ENCODE data around the gene ZNF500.

The ZNF500 gene

DNA sequence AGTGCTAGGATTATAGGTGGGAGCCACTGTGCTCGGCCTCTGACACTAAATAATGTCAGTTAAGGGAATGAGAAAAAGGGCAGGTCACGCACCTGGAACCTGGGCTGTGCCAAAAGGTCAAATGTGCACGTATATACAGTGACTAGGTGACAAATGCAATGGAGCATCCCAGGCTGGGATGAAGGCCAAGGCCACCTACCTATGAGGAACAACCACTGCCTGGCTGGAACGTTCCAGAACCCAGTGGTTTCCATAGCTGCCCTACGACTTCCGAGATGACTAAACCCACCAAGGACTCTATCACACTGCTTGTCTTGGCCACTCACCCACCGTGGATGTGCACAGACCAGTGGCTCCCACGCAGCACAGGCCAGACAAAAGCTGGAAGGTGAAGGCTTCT, 16.1 kb downstream of the ZNF500 start:
- H3K4me3 ChIP-seq (ENCODE audit: low read length), result no peak overlapping the region
- peaks cover 15% of the 10 kb centered on the region; the same call in 1 of the 2 replicates for H3F3A ChIP-seq (ENCODE audit: insufficient read depth, low read length)
- no peaks in the 10 kb centered on the region for H3K9me2 ChIP-seq (replicated peaks; ENCODE audit: insufficient read depth, low read length)
- no peaks in the 10 kb centered on the region for H3K9me3 ChIP-seq (replicated peaks; ENCODE audit: insufficient read depth, low read length)
- H4K20me1 ChIP-seq (ENCODE audit: insufficient read depth, low read length), result no peaks in the 10 kb centered on the region
- no peaks in the 10 kb centered on the region for H3K36me3 ChIP-seq (replicated peaks; ENCODE audit: insufficient read depth, low read length)
- no peaks in the 10 kb centered on the region for H3K79me2 ChIP-seq (ENCODE audit: low read length)
- no peaks in the 10 kb centered on the region for H3K27me3 ChIP-seq (replicated peaks; ENCODE audit: insufficient read depth, low read length)
- H3K4me2 ChIP-seq (ENCODE audit: low read depth, low read length), result no peak overlapping the region
- TF ChIP-seq EZH2 (optimal IDR thresholded peaks at IDR 0.05; ENCODE audit: low read depth, low read length) (no peak), EZH2phosphoT487 (IDR thresholded peaks at IDR 0.05; ENCODE audit: low read length) (no peak)
- TF ChIP-seq, protein P1, sequence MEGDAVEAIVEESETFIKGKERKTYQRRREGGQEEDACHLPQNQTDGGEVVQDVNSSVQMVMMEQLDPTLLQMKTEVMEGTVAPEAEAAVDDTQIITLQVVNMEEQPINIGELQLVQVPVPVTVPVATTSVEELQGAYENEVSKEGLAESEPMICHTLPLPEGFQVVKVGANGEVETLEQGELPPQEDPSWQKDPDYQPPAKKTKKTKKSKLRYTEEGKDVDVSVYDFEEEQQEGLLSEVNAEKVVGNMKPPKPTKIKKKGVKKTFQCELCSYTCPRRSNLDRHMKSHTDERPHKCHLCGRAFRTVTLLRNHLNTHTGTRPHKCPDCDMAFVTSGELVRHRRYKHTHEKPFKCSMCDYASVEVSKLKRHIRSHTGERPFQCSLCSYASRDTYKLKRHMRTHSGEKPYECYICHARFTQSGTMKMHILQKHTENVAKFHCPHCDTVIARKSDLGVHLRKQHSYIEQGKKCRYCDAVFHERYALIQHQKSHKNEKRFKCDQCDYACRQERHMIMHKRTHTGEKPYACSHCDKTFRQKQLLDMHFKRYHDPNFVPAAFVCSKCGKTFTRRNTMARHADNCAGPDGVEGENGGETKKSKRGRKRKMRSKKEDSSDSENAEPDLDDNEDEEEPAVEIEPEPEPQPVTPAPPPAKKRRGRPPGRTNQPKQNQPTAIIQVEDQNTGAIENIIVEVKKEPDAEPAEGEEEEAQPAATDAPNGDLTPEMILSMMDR (IDR thresholded peaks at IDR 0.05; ENCODE audit: low read length), result no peak
- no peak overlapping the region for H3K27ac ChIP-seq (ENCODE audit: low read length)
- H3K9ac ChIP-seq (ENCODE audit: low read length), result no peak overlapping the region
- DNase-seq, result no peak
- H3K4me1 ChIP-seq (ENCODE audit: low read length), result peaks cover 16% of the 10 kb centered on the region
- H2AFZ ChIP-seq (ENCODE audit: low read length), result no peak overlapping the region

DNA sequence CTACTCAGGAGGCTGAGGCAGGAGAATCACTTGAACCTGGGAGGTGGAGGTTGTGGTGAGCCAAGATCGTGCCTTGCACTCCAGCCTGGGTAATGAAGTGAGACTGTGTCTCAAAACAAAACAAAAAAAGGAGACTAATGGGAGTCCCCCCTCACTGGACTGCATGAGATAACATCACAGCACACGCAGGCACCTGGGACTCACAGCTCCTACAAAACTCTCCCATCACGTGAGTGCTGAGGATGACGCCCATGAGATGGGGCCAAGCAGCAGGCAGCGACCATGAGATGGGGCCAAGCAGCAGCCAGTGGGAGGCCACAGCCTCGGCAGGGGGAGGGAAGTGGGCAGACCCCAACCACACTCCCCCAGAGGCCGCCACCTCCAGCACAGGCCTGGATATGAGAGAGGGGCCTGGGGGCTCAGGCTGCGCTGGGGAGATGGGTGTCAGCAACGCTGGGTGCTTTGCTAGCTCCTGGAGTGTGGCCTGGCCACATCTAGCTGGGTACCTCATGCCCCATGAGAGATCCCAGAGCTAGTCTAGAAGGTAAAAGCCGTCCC, 17.2 kb downstream of the ZNF500 start:
- Histone ChIP-seq H3K4me1 (ENCODE audit: low read length) (peaks cover 16% of the 10 kb centered on the region), H3K9ac (ENCODE audit: low read length) (no peak overlapping the region), H3K4me3 (ENCODE audit: low read length) (no peak overlapping the region), H3K27me3 (replicated peaks; ENCODE audit: insufficient read depth, low read length) (no peaks in the 10 kb centered on the region), H3K9me3 (replicated peaks; ENCODE audit: insufficient read depth, low read length) (no peaks in the 10 kb centered on the region), H4K20me1 (ENCODE audit: insufficient read depth, low read length) (no peaks in the 10 kb centered on the region), H3K79me2 (ENCODE audit: low read length) (no peaks in the 10 kb centered on the region), H3K36me3 (replicated peaks; ENCODE audit: insufficient read depth, low read length) (no peaks in the 10 kb centered on the region), H3K27ac (ENCODE audit: low read length) (no peak overlapping the region), H3F3A (ENCODE audit: insufficient read depth, low read length) (peaks cover 15% of the 10 kb centered on the region; the same call in 1 of the 2 replicates), H3K9me2 (replicated peaks; ENCODE audit: insufficient read depth, low read length) (no peaks in the 10 kb centered on the region), H3K4me2 (ENCODE audit: low read depth, low read length) (no peak overlapping the region), H2AFZ (ENCODE audit: low read length) (no peak overlapping the region)
- TF ChIP-seq, protein P1 (IDR thresholded peaks at IDR 0.05; ENCODE audit: low read length), result no peak
- TF ChIP-seq EZH2 (optimal IDR thresholded peaks at IDR 0.05; ENCODE audit: low read depth, low read length), result no peak
- DNase-seq, result no peak

DNA sequence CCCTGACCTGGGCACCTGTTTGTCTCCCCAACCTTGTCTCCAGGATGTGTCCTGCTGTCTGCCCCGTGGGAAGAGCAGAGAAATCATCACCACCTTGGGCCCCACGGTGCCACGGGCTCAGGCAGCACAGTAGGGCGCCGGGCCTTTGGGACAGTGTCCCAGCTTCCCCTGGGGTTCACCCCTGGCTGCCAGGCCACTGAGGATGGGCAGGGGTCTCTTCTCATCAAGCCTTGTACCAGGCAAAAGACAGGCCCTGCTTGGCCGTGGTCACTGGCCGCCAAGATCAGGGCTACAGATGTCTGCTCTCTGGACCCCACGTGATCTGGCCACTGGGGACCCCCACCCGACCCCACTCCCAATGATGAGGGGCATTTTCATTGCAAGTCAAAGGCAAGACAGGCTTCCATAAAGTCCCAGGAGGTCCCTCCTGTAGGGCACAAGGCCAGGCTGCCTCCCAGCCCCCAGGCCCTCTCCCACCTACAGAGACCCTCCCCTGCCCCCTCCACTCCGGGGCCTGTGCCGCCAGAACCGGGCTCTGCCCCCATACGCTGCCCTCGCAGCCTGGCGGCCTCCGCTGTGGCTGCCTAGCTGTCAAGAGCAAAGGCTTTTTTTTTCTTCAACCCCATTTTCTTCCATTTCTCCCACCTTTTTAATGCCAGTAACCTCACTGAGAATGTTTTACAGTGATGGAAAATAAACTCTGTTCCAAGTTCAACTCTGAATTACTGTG, 18.1 kb downstream of the ZNF500 start:
- Histone ChIP-seq H3K9ac (ENCODE audit: low read length) (peak overlapping the region; percentile 55), H3K9me3 (replicated peaks; ENCODE audit: insufficient read depth, low read length) (no peaks in the 10 kb centered on the region), H3K27ac (ENCODE audit: low read length) (peak overlapping the region; percentile 75), H3F3A (ENCODE audit: insufficient read depth, low read length) (peaks cover 15% of the 10 kb centered on the region; the same call in 1 of the 2 replicates), H3K4me2 (ENCODE audit: low read depth, low read length) (peak overlapping the region; percentile 95), H3K4me3 (ENCODE audit: low read length) (peak overlapping the region; percentile 44), H2AFZ (ENCODE audit: low read length) (peak overlapping the region; percentile 67), H3K36me3 (replicated peaks; ENCODE audit: insufficient read depth, low read length) (no peaks in the 10 kb centered on the region), H3K9me2 (replicated peaks; ENCODE audit: insufficient read depth, low read length) (no peaks in the 10 kb centered on the region), H4K20me1 (ENCODE audit: insufficient read depth, low read length) (no peaks in the 10 kb centered on the region), H3K27me3 (replicated peaks; ENCODE audit: insufficient read depth, low read length) (no peaks in the 10 kb centered on the region), H3K4me1 (ENCODE audit: low read length) (peaks cover 16% of the 10 kb centered on the region), H3K79me2 (ENCODE audit: low read length) (no peaks in the 10 kb centered on the region)
- DNase-seq, result no peak
- TF ChIP-seq, protein P1 (IDR thresholded peaks at IDR 0.05; ENCODE audit: low read length), result no peak
- no peak for TF ChIP-seq EZH2 (optimal IDR thresholded peaks at IDR 0.05; ENCODE audit: low read depth, low read length)
- TF ChIP-seq EZH2phosphoT487 (IDR thresholded peaks at IDR 0.05; ENCODE audit: low read length), result no peak

All from MM.1S (cell line).